HG03342 (cell line): Measurements from ENCODE around the gene DPP4.
"Not testable (repeated sequence)": the region's sequence is repeated elsewhere in the genome, so short reads cannot be mapped to it uniquely, and the experiment has no call there.

Experiments
- ATAC-seq: cut with Tn5 transposase; IDR thresholded peaks from one replicate; pipeline ENCODE4 v1.9.1; 2021; ENCODE audit warnings: mild to moderate bottlenecking, moderate library complexity; ENCODE audit not compliant: unreplicated experiment

Gene DPP4

GRCh38 chr2:162060532-162060931, 13.5 kb downstream of the DPP4 start:
- no peak for ATAC-seq

- ATAC-seq: peak; percentile 67
These were observed 14.9 kb downstream of the DPP4 start for GRCh38 chr2:162058973-162059668.

- no peak for ATAC-seq
These were observed 16.6 kb downstream of the DPP4 start for GRCh38 chr2:162057426-162057825.

- ATAC-seq: no peak
These were observed 17.1 kb downstream of the DPP4 start for GRCh38 chr2:162056796-162057399.

GRCh38 chr2:162053808-162054155, 20.2 kb downstream of the DPP4 start:
- no peak for ATAC-seq

GRCh38 chr2:162053066-162053807, 20.8 kb downstream of the DPP4 start:
- no peak for ATAC-seq

- ATAC-seq: no peak
These were observed 23.5 kb downstream of the DPP4 start for GRCh38 chr2:162050513-162050961.

- ATAC-seq: not testable (repeated sequence)
These were observed 24.9 kb downstream of the DPP4 start for GRCh38 chr2:162049089-162049488.

GRCh38 chr2:162044586-162044985, 29.4 kb downstream of the DPP4 start:
- no peak for ATAC-seq

GRCh38 chr2:162043132-162043531, 30.9 kb downstream of the DPP4 start:
- ATAC-seq: no peak

- no peak for ATAC-seq
These were observed 32.5 kb downstream of the DPP4 start for GRCh38 chr2:162041485-162041884.

- no peak for ATAC-seq
These were observed 35.3 kb downstream of the DPP4 start for GRCh38 chr2:162038725-162039124.

- no peak for ATAC-seq
These were observed 36.1 kb downstream of the DPP4 start for GRCh38 chr2:162037886-162038285.

- ATAC-seq: no peak
These were observed 36.8 kb downstream of the DPP4 start for GRCh38 chr2:162037028-162037795.

- no peak for ATAC-seq
These were observed 38.0 kb downstream of the DPP4 start for GRCh38 chr2:162035981-162036380.

GRCh38 chr2:162030363-162031190, 43.4 kb downstream of the DPP4 start:
- ATAC-seq: no peak

- no peak for ATAC-seq
These were observed 44.6 kb downstream of the DPP4 start for GRCh38 chr2:162029287-162029901.

GRCh38 chr2:162028511-162028910, 45.5 kb downstream of the DPP4 start:
- no peak for ATAC-seq

- no peak for ATAC-seq
These were observed 48.7 kb downstream of the DPP4 start for GRCh38 chr2:162025121-162025911.
